ENCODE results near the gene GPC1. TPM values are rescaled to one million over a fixed set of nuclear protein-coding genes. Genes with fewer than 3 reads are reported as not detected.

GPC1 gene
- total RNA-seq, 2 donors from 2014 or later: 80.7 to 447 TPM

DNA sequence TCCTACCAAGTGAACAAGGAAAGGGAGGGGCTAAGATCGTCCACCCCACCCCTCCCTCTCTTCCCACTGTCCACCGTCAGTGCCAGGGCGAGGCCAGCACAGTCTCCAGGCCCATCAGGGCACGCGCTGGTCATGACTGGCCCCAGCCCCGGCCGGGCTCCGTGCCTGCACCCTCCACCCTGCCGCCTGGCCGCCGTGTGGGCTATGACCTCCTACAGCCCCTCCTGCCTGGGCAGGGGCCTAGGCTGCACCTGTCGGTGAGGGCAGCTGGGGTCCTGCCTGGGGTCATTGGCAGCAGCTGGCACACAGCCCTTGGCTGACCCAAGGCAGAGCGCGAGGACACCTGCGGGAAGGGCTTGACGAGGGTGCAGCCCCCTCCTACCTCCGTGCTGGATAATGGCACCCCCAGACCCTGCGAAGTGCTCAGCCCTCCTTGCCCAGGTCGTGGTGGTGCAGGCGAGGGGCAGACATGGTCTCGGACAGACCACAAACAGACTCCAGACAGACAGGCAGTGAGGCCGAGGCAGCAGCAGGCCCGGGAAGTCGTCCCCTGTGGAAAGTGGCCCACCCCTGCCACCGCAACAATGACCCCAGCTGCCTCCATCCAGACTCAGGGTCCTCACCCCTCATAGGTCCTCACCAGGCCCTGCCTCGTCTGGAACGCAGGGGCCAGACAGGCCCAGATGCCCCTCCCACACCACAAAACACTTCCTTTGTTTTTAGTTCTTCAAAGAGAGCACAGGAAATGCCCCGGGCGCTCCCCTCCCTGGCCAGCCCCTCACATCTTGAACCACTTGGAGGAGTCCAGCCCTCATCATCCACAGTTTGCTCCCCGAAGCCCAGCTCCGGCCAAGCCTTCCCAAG, 43.1 kb upstream of the GPC1 start:
- H3K4me3 ChIP-seq: no peak overlapping the region
- no peak overlapping the region for H3K27ac ChIP-seq
- TF ChIP-seq, protein P1, sequence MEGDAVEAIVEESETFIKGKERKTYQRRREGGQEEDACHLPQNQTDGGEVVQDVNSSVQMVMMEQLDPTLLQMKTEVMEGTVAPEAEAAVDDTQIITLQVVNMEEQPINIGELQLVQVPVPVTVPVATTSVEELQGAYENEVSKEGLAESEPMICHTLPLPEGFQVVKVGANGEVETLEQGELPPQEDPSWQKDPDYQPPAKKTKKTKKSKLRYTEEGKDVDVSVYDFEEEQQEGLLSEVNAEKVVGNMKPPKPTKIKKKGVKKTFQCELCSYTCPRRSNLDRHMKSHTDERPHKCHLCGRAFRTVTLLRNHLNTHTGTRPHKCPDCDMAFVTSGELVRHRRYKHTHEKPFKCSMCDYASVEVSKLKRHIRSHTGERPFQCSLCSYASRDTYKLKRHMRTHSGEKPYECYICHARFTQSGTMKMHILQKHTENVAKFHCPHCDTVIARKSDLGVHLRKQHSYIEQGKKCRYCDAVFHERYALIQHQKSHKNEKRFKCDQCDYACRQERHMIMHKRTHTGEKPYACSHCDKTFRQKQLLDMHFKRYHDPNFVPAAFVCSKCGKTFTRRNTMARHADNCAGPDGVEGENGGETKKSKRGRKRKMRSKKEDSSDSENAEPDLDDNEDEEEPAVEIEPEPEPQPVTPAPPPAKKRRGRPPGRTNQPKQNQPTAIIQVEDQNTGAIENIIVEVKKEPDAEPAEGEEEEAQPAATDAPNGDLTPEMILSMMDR (IDR thresholded peaks at IDR 0.05): no peak
- TF ChIP-seq POLR2AphosphoS5 (IDR thresholded peaks at IDR 0.05) (no peak), POLR2A (IDR thresholded peaks at IDR 0.05) (no peak)
- 73% methylated on average over 26 of the region's 31 CpGs for WGBS
- intact Hi-C loops (cut with DNase I): no loop called here
- no peaks in the 10 kb centered on the region for H3K4me1 ChIP-seq (replicated peaks)
- no peak for DNase-seq (ENCODE audit: low spot score)
- no peaks in the 10 kb centered on the region for H3K36me3 ChIP-seq
- no peaks in the 10 kb centered on the region for H3K27me3 ChIP-seq (replicated peaks; ENCODE audit: insufficient read depth)
- no peaks in the 10 kb centered on the region for H3K9me3 ChIP-seq

DNA sequence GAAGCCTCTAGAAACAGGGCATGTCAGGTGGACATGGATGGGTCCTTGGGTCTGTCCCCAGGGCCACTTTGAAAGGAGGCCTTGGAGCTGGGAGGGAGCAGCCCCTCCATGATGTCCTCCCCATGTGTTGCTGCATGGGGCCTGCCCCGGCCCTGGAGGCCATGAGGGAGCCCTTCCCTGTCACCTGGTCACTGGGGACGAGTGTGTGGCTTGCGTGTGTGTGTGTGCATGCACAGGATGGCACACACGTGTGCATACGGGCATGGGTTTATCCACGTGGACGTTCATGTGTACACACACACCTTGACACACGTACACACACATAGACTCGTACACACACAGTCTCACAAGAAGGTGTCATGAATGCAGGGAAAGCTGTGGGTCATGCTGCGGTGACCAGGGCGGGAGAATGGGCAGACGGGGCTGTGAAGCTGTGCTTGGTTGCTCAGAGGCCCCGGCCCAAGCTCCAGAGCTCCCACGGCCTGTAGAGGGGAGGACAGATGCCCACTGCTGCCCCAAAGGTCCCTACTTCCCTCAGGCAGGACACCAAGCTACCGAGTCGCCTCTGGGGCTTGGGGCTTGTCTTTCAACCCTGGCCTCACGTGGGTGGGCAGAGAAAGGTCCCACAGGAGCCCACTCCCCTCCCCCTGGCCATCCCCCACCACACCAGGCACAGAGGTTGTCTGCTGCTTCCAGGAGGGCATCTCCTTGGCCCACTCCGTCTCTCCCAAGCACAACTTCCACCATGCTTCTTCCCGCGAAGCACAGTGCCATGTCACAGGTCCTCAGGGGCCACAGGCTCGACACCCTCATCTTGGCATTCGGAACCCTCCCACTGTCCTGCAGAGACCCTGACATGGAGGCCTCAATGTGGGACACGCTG, 42.3 kb upstream of the GPC1 start:
- Histone ChIP-seq H3K27me3 (replicated peaks; ENCODE audit: insufficient read depth) (no peaks in the 10 kb centered on the region), H3K9me3 (no peaks in the 10 kb centered on the region), H3K27ac (no peak overlapping the region), H3K4me3 (no peak overlapping the region), H3K4me1 (replicated peaks) (no peaks in the 10 kb centered on the region), H3K36me3 (no peaks in the 10 kb centered on the region)
- DNase-seq (ENCODE audit: low spot score): no peak
- intact Hi-C loops (cut with DNase I): no loop called here
- no peak for TF ChIP-seq POLR2A (IDR thresholded peaks at IDR 0.05)
- TF ChIP-seq, protein P1 (IDR thresholded peaks at IDR 0.05): no peak
- no peak for TF ChIP-seq POLR2AphosphoS5 (IDR thresholded peaks at IDR 0.05)
- 90% methylated on average over 23 of the region's 23 CpGs for WGBS

DNA sequence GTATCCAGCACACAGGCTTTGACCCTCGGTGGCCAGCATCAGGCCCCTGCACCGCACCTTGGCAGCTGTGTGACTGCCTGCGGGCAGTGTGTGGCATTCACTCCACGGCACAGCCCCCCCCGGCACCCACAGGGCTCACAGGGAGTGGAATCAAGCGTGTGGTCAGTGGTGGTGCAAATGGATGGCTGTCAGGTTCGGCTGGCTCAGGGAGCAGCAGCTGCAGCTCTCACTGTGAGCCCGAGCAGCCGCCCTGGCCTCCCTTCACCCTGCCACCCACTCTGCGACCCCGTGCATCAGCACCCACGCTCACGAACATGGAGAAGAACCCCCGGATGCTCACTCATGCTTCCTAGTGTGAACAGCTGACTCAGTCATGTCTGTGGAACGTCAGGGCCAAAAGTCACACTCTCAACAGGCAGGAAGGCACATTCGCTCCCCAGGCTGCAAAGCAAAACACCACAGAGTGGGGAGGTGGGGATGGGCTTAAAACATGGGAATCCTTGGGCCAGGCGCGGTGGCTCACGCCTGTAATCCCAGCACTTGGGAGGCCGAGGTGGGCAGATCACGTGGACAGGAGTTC, 41.5 kb upstream of the GPC1 start:
- H3K27ac ChIP-seq: no peak overlapping the region
- H3K36me3 ChIP-seq: no peaks in the 10 kb centered on the region
- WGBS: 90% methylated on average over 20 of the region's 21 CpGs
- no peak overlapping the region for H3K4me3 ChIP-seq
- DNase-seq (ENCODE audit: low spot score): no peak
- H3K27me3 ChIP-seq (replicated peaks; ENCODE audit: insufficient read depth): no peaks in the 10 kb centered on the region
- intact Hi-C loops (cut with DNase I): no loop called here
- H3K9me3 ChIP-seq: no peaks in the 10 kb centered on the region
- TF ChIP-seq, protein P1 (IDR thresholded peaks at IDR 0.05): no peak
- TF ChIP-seq POLR2A (IDR thresholded peaks at IDR 0.05) (no peak), POLR2AphosphoS5 (IDR thresholded peaks at IDR 0.05) (no peak)
- no peaks in the 10 kb centered on the region for H3K4me1 ChIP-seq (replicated peaks)

DNA sequence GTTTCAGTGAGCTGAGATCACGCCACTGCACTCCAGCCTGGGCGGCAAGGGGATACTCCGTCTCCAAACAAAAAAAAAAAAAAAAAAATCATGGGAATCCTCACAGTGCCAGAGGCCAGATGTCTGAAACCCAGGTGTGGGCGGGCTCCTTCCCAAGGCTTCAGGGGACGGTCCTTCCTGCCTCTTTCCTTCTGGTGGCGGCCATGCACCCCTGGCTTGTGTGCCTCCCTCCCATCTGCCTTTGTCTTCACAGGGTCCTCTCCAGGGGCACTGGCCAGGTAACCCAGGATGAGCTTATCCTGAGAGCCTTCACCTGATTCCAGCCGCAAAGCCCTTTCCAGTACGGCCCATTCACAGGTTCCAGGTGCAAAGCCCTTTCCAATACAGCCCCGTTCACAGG, 40.9 kb upstream of the GPC1 start:
- TF ChIP-seq POLR2A (IDR thresholded peaks at IDR 0.05) (no peak), POLR2AphosphoS5 (IDR thresholded peaks at IDR 0.05) (no peak)
- TF ChIP-seq, protein P1 (IDR thresholded peaks at IDR 0.05): no peak
- no peaks in the 10 kb centered on the region for H3K4me1 ChIP-seq (replicated peaks)
- no peak overlapping the region for H3K4me3 ChIP-seq
- WGBS: 93% methylated on average over 9 of the region's 9 CpGs
- H3K27me3 ChIP-seq (replicated peaks; ENCODE audit: insufficient read depth): no peaks in the 10 kb centered on the region
- H3K36me3 ChIP-seq: no peaks in the 10 kb centered on the region
- intact Hi-C loops (cut with DNase I): no loop called here
- DNase-seq (ENCODE audit: low spot score): no peak
- no peaks in the 10 kb centered on the region for H3K9me3 ChIP-seq
- H3K27ac ChIP-seq: no peak overlapping the region
